Nephron progenitor cell (in vitro differentiated cells): Measurements from ENCODE around the gene SELENOP.

ENCODE experiments used
- DNase-seq: peaks from one replicate; pipeline ENCODE4 v3.0.0; 2021
- H3K27ac Mint-ChIP-seq: 2 replicates; pipeline ENCODE4 v1.8.0; 2021; ENCODE audit warnings: mild to moderate bottlenecking, moderate library complexity, mixed read lengths
- H3K27me3 Mint-ChIP-seq: 2 replicates; pipeline ENCODE4 v1.8.0; 2021; ENCODE audit warnings: mild to moderate bottlenecking, low read depth, mixed read lengths; ENCODE audit not compliant: poor library complexity
- H3K36me3 Mint-ChIP-seq: 2 replicates; pipeline ENCODE4 v1.8.0; 2021; ENCODE audit warnings: low read depth, mixed read lengths
- H3K4me1 Mint-ChIP-seq: 2 replicates; pipeline ENCODE4 v1.8.0; 2021; ENCODE audit warnings: mixed read lengths
- H3K4me3 Mint-ChIP-seq: 2 replicates; pipeline ENCODE4 v1.8.0; 2021; ENCODE audit warnings: mild to moderate bottlenecking, moderate library complexity, mixed read lengths
- H3K9me3 Mint-ChIP-seq: 2 replicates; pipeline ENCODE4 v1.8.0; 2021; ENCODE audit warnings: mild to moderate bottlenecking, moderate library complexity, mixed read lengths
- CTCF ChIP-seq: fragments of 200-600 bp; sonication (generic); IDR thresholded peaks from 2 replicates; pipeline ENCODE4 v1.5.0; 2021; ENCODE audit warnings: antibody characterized with exemption

The SELENOP gene

GRCh38 chr5:42799241-42799608 lies 12.5 kb downstream of the SELENOP start:
- Mint-ChIP-seq H3K27ac (no peak overlapping the region), H3K27me3 (no peaks in the 10 kb centered on the region), H3K36me3 (peaks cover 44% of the 10 kb centered on the region), H3K4me1 (no peaks in the 10 kb centered on the region), H3K4me3 (no peak overlapping the region), H3K9me3 (peaks cover 22% of the 10 kb centered on the region)
- DNase-seq: no peak
- TF ChIP-seq CTCF: no peak

- H3K27me3 Mint-ChIP-seq: no peaks in the 10 kb centered on the region
- H3K4me1 Mint-ChIP-seq: no peaks in the 10 kb centered on the region
- no peak for DNase-seq
- H3K4me3 Mint-ChIP-seq: no peak overlapping the region
- peaks cover 22% of the 10 kb centered on the region for H3K9me3 Mint-ChIP-seq
- TF ChIP-seq CTCF: no peak
- H3K27ac Mint-ChIP-seq: no peak overlapping the region
- H3K36me3 Mint-ChIP-seq: peaks cover 38% of the 10 kb centered on the region
These were observed 13.1 kb downstream of the SELENOP start for GRCh38 chr5:42798284-42799240.

- Mint-ChIP-seq H3K27ac (no peak overlapping the region), H3K27me3 (no peaks in the 10 kb centered on the region), H3K4me3 (no peak overlapping the region), H3K36me3 (peaks cover 12% of the 10 kb centered on the region), H3K9me3 (peaks cover 39% of the 10 kb centered on the region), H3K4me1 (no peaks in the 10 kb centered on the region)
- no peak for DNase-seq
- TF ChIP-seq CTCF: no peak
These were observed 20.5 kb downstream of the SELENOP start for GRCh38 chr5:42791151-42791550.

- H3K9me3 Mint-ChIP-seq: peaks cover 44% of the 10 kb centered on the region
- no peaks in the 10 kb centered on the region for H3K27me3 Mint-ChIP-seq
- DNase-seq: no peak
- no peak overlapping the region for H3K27ac Mint-ChIP-seq
- H3K36me3 Mint-ChIP-seq: peaks cover 12% of the 10 kb centered on the region
- TF ChIP-seq CTCF: no peak
- no peak overlapping the region for H3K4me3 Mint-ChIP-seq
- H3K4me1 Mint-ChIP-seq: no peaks in the 10 kb centered on the region
These were observed 23.8 kb downstream of the SELENOP start for GRCh38 chr5:42787845-42788244.

GRCh38 chr5:42787073-42787472 lies 24.6 kb downstream of the SELENOP start:
- Mint-ChIP-seq H3K27me3 (no peaks in the 10 kb centered on the region), H3K36me3 (peaks cover 12% of the 10 kb centered on the region), H3K4me1 (no peaks in the 10 kb centered on the region), H3K27ac (no peak overlapping the region), H3K4me3 (no peak overlapping the region), H3K9me3 (peaks cover 42% of the 10 kb centered on the region)
- TF ChIP-seq CTCF: no peak
- no peak for DNase-seq

GRCh38 chr5:42785756-42786155 lies 25.9 kb downstream of the SELENOP start:
- no peaks in the 10 kb centered on the region for H3K27me3 Mint-ChIP-seq
- H3K27ac Mint-ChIP-seq: no peak overlapping the region
- no peak overlapping the region for H3K4me3 Mint-ChIP-seq
- H3K9me3 Mint-ChIP-seq: peaks cover 42% of the 10 kb centered on the region
- H3K36me3 Mint-ChIP-seq: peaks cover 12% of the 10 kb centered on the region
- no peak for TF ChIP-seq CTCF
- DNase-seq: no peak
- H3K4me1 Mint-ChIP-seq: no peaks in the 10 kb centered on the region
